ENCODE data around the gene TTI1.

DNA sequence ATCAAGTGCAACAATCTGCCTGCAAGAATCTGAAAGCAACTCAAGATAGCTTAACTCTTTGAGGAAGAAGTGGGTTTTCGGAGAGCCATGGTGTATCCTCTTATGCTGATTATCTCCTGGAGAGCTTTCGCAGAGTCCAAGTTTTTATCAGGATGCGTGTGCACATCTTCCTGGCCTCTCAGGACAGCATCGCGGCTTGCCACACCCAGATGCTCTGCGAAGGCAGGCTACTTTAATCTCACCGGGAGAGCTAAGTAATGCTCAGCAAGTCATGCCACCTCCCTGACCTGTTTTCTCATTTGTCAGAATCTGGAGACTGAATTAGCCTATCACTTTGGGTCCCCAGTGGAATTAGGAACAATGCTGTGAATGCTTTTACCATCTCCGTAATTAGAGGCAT lies 52.9 kb downstream of the TTI1 start:
- TF ChIP-seq CTCF (IDR thresholded peaks at IDR 0.05) (no peak), POLR2A (IDR thresholded peaks at IDR 0.05) (no peak), EP300 (IDR thresholded peaks at IDR 0.05) (no peak)

Data from tibial nerve (tissue), 4 donors.